NCI-H146 treated with DMSO at 0.1 percent for 48 hours (cell line): Measurements from ENCODE around the gene SEMA4A.
"Not testable (repeated sequence)": the region's sequence is repeated elsewhere in the genome, so short reads cannot be mapped to it uniquely, and the experiment has no call there.

Experiments used
- DNase-seq: peaks from one replicate; lab custom pipeline; 2025; ENCODE audit not compliant: unreplicated experiment; lab: John Stamatoyannopoulos, UW

Gene SEMA4A

DNA sequence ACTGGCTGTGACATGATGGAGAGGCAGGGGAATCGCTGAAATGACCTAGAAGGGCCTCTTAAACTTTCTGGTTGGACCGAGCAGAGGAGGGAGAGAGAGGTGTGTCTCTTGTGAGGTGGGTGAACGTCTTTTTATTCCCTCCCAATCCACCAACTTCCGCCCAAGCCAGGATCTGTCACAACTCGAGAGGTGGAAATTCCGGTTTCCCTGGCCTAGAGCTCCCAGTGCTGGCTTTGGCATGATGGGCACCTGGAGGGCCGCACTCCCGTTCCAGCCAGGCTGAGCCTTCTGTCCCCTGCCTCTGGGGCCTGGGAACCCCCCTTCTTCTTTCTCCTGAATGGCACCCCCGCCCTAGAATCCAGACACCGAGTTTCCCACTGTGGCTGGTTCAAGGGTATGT is at the start of gene SEMA4A:
Gene SEMA4A, plus strand, starts transcription at position 224 of the 400 bp plus-strand sequence. CDS start 994 bp downstream, outside the sequence.
- DNase-seq: no peak

DNA sequence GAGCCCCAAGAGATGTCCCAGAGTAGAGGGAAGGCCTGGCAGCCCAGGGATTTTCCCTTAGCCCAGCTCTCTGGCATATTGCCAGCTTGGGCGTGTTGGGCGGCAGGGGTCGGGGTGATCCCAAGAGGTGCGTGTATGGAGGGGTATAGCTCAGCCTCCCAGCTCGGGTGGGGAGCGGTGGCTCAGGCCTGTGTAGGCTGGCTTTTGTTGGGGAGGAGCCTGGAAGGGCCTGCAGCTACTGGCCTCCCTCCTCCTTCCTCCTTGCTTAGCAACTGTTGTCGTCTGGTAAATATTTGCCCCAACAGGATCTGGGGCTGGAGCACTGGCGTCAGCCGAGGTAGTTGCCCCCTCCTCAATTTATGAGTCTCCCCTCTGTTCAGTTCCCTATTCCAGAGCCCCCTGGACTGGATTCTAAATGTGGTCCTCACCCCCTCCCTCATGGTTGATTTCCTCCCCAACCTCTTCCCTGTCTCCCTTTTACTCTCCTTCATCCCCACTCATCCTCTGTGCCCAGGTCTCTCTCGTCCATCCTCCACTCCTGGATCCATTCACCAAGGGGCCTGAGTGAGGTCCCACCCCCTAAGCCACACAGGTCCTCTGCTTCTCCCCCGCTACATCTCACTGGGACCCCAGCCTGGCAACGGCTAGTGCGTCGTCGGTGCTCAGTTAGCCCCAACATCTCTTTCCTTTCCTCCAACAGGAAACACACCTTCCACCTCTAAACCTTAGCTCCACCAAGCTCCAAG is 49.1 kb upstream of the SEMA4A start:
- DNase-seq: no peak

DNA sequence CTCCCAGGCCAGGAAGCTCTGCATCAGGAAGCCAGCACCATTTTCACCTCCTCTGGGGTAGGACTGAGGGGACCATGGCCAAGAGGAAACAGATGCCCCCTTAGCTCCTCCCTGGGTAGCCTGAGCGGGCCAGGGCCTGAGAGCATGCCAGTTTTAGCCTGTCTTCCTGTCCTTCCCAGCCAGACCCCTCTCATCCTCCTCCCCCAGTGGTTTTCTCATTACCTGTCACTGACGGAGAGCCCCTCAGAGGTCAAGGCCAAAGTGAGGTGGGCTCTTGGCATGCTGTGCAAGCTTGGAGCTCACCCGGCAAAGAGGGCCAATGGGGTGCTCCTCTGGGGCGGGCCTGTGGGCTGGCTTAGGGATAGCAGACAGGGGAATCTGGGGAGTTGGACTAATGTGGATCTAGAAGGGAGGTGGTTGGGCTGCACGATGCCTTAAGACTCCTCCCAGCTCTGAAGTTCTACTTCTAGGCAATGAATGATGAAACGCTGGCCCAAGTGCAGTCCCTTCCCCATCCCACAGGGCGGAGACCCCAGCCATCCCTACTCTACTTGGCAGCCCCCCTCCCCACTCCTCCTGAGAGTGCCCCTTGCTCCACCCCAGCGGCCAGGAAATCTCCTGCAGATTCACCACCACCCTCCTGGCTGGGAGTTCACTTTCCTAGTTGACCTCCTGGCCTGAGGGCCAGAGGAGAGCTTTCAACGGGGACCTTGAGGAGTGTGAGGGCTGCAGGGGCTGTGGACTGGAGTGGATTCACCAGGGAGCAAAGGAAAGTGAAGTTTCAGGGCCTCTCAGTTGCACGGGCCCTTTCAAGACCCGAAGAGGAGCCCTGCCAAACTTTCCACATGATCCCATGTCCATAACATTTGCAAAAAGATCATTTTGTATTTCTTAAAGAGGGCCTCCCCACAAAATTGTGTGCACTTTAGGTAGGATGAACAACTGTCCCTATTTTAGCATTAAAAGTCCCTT is 48.2 kb upstream of the SEMA4A start:
- no peak for DNase-seq

DNA sequence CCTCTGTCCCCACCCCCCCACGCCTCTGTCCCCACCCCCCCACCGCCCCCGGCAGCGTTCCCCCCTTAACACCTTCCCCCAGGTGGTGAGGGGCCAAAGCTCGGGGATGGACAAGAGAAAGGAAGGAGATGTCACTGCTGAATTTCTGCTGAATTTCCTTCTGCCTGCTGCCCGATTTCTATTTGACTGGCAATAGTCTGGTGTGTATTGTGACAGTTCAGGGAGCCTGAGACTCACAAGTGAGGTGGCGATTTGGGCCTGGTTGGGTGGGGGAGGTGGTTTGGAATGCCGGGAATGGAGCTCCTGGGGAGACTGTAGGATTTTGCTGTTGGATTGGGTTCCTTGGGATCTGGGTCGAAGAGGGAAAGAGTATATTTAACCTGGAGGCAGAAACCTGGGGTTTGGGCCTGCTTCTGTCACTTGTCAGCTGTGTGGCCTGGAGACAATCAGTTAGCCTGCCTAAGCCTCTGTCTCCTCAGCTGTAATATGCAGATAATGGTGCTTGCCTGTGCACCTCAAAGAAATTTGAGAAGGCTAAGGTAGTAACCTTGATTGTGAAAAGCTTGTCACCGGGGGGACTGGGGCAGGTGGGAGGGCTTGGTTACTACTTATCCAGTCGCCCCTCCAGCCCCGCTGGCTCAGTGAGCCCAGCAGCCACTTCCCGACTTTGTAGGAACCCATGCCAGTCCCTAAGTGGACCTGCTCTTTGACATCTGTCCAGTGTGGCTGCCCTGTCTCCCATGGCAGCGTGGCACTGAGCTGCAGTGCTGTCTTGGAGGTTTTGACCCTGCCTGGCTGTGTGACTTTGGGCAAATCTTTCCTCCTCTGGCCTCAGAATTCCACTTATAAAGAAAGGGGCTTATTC is 46.5 kb upstream of the SEMA4A start:
- no peak for DNase-seq

DNA sequence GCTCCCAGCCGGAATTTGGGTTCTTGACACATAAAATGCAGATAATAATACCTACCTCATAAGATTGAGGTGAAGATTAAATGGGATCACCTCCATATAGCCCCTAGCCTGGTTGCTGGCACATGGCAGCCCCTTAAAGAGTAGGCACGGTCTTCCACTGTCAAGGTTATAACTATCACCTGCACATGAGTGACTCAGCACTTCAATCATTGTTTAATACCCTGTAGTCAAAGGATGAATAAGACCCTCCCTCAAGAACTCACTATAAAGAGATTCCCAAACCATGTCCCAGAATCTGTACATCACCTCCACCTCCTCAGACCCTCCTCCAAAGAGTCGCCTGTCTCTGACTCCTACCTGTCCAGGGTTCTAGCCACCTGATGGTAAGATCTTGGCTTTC is 45.3 kb upstream of the SEMA4A start:
- no peak for DNase-seq

DNA sequence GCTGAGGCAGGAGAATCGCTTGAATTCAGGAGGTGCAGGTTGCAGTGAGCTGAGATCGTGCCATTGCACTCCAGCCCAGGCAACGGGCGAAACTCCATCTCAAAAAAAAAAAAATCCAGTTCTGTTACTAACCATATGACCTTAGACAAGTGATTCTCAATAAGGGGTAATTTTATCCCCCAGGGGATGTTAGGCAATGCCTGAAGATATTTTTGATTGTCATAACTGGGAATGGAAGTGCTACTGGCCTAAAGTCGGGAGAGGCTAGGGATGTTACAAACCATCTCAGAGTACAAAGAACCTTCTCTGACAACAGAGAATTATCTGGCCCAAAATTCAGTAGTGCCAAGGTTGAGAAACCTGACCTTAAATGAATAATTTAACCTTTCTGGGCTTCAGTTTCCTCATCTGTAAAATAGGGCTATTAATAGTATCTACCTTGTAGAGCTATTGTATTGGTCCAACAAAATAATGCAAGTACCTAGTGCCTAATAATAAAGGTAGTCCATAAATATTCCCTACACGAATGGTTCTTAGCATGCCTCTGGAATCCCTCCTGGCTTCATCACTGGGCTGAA is 44.6 kb upstream of the SEMA4A start:
- no peak for DNase-seq

DNA sequence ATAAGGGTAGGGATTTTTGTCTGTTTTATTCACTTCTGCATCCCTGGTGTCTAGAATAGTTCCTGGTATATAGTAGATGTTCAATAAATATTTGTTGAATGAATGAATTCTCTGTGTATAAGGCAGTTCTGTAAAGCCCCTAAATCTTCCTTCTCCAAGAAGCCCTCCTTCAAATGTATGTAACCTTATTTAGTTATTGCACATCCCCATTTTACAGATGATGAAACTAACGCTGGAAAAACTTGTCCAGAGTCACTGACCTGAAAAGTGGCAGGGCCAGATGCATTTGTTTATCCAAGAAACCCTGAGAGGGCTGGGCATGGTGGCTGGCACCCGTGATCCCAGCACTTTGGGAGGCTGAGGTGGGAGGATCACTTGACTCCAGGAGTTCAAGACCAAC is 43.1 kb upstream of the SEMA4A start:
- DNase-seq: no peak

DNA sequence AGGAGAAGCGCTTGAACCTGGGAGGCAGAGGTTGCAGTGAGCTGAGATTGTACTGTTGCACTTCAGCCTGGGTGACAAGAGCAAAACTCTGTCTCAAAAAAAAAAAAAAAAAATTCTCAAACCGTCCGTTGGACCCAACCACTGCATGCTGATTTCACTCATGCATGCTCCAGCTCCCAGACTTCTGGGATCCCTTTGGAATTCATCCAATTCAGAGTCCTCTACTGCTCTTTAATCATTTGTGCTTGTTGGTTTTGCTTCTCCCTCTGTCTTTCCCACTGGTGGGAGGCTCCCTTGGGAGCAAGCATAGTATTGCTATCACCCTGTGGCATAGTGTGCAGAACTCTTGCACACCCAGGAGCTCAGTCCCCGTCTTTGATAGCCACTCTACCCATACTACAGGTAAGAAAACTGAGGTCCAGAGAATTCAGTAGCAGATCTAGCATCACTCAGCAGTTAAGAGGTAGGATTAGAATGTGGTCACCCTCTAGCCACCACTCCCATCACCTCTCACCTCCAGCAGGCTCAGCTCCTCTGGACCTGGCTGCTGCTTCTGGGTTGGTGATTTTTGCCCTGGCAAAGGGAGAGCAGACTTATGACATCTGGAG is 41.9 kb upstream of the SEMA4A start:
- no peak for DNase-seq

DNA sequence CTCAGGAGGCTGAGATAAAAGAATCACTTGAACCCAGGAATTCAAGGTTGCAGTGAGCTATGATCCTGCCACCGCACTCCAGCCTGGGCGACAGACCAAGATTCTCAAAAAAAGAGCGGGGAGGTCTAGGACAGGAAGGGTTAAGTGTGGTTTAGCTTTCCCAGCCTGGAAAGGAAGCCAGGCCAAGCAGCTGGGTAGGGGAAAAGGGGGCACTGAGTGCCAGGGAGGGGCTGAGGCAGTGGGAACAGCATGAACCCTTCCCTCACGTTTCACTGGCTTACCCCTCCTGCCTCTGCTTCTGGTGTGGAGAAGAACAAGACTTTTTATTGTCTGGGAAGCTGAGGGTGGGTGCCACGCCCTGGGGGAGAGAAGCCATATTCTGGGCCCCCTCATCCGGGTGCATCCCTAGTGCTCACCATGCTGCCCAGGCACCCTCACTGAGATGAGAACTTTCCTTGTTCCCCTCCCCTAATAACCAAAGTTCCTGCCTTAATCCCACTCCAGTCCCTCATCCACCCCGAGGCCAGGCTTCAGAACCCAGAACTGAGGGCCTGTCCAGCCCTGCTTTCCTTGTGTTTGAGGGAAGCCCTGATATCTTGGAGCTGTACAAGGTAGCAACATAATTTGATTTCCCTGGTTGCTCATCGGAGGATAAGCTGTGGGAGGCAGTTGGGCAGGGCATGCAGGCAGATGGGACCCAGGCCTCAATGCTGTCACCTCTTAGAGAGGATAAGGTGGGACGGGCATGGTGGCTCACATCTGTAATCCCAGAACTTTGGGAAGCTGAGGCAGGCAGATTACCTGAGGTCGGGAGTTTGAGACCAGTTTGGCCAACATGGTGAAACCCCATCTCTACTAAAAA is 40.9 kb upstream of the SEMA4A start:
- DNase-seq: no peak

DNA sequence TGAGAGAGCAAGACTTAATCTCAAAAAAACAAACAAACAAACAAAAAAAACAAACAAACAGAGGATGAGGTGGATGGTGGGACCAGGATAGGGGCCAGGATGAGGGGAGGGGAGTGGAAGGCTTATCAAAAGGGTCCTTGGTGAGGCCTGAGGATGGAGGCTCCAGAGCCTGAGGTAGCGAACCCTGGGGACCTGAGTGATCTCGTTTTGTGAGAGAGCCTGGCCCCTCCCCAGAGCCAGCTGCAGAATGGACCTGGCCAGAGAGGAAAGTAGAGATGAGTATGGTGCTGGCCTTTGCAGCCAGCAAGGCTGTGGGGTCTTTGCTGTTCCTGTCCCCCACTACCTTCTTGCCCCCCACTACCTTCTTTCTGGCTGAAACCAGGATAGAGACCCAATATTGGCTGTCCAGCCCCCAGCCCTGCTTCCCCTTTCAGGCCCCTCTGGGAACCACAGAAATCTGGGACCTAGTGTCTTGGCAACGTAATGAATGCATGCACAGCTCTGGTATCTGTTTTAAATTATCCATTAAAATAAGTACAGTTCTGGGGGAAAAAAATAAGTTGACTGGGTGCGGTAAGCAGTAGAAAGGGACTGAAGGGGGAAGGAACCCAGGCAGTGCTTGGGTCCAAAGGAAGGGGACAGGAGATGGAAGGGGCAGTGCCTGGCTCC is 40.0 kb upstream of the SEMA4A start:
- DNase-seq: no peak

DNA sequence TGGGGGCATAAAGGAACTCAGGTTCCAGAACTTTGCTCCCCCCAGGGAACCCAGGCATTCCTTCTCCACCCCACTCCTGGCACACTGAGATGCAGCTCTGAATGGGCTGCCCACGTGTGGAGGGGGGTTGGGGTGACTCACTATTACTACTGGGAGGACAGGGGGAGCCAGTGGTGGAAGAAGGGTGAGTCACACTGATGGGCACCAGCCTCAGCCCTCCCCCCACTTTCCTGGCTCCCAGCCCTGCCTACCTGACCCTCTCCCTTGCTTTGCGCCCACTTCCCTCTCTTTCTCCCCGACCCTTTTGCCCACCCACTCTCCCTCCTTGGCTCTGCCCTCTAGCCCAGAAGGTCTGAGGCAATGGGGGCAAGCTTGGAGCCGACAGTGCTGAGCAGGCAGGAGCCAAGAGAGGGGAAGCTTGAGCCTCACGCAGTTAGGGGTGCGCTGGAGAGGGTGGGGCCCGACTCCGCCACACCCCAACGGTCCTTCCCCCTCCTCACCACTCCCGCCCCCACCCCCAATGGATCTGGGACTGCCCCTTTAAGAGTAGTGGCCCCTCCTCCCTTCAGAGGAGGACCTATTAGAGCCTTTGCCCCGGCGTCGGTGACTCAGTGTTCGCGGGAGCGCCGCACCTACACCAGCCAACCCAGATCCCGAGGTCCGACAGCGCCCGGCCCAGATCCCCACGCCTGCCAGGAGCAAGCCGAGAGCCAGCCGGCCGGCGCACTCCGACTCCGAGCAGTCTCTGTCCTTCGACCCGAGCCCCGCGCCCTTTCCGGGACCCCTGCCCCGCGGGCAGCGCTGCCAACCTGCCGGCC is 39.1 kb upstream of the SEMA4A start, which contains the start of gene LMNA:
Gene LMNA, plus strand, starts transcription at position 611 of the 818 bp plus-strand sequence. CDS start 208 bp downstream, outside the sequence.
- DNase-seq: peak; percentile 19

DNA sequence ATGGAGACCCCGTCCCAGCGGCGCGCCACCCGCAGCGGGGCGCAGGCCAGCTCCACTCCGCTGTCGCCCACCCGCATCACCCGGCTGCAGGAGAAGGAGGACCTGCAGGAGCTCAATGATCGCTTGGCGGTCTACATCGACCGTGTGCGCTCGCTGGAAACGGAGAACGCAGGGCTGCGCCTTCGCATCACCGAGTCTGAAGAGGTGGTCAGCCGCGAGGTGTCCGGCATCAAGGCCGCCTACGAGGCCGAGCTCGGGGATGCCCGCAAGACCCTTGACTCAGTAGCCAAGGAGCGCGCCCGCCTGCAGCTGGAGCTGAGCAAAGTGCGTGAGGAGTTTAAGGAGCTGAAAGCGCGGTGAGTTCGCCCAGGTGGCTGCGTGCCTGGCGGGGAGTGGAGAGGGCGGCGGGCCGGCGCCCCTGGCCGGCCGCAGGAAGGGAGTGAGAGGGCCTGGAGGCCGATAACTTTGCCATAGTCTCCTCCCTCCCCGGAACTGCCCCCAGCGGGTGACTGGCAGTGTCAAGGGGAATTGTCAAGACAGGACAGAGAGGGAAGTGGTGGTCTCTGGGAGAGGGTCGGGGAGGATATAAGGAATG is 38.4 kb upstream of the SEMA4A start:
- no peak for DNase-seq

DNA sequence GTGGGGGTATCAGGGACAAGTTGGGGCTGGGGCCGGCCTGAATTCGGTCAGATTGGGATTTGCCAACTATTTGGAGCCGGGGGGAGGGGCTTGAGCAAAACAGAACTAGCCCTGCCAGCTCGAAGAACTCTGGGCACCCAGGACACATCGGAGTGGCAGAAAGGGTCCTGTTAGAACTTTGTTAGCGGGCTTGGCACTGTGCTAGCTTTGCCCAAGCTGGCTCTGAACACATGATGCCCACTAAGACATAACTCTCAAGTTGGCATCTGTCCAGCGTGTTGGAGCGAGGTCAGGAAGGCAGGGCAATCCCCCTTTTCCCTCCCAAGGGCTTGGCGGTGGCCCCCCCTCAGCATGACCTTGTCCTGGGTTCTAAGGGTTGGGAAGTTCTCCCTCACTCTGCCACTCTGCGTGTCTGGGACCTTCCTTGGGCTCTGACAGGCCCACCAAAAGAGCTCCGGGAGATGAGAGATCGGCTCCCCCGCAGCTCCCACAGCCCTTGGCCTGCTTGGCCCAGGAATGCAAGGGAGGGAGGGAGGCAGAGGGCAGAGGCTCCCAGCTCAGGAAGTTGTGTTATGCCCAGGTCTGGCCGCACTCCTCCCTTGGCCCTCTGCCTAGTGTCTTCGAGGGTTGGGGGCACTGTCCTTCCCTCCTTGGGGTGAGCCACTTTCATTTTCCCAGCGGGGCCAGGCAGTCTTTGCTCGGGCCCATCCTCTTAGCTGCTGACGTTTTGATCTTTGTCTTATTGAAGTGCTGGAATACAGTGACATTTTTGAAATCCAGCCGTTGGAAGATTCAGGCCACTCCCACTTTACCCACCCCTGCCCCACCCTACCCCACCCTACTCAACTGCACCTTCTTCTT is 37.6 kb upstream of the SEMA4A start:
- DNase-seq: no peak

DNA sequence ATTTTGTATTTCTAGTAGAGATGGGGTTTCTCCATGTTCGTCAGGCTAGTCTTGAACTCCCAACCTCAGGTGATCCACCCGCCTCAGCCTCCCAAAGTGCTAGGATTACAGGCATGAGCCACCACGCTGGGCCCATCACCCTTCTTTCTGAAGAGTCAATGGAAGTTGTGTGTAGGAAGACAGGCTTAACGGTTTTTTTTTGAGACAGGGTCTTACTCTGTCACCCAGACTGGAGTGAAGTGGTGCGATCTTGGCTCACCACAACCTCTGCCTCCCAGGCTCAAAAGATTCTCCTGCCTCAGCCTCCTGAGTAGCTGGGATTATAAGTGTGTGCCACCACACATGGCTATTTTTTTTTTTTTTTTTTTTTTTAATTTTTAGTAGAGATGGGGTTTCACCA is 36.7 kb upstream of the SEMA4A start:
- not testable (repeated sequence) for DNase-seq

DNA sequence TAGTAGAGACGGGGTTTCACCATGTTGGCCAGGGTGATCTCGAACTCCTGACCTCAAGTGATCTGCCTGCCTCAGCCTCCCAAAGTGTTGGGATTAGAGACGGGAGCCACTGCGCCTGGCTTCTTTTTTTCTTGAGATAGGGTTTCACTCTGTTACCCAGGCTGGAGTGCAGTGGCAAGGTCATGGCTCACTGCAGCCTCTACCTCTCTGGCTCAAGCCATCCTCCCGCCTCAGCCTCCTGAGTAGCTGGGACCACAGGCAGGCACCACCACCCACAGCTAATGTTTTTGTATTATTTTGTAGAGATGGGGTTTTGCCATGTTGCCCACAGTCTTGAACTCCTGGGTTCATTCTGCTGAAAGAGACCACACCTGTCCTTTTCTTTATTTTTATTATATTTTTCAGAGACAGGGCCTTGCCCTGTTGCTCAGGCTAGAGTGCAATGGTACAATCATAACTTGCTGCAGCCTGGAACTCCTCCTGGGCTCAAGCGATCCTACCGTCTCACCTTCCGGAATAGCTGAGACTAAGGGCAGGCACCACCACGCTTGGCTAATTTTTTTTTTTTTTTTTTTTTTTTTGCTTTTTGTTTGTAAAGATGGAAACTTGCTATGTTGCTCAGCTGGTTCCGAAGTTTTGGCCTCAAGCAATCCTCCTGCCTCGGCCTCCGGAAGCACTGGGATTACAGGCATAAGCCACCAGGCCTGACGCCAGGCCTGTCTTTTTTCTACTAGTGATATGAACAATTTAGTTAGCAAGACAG is 35.8 kb upstream of the SEMA4A start:
- no peak for DNase-seq
